Neural cell (in vitro differentiated cells): ENCODE results near the gene PAN3. TPM values are rescaled to one million over a fixed set of nuclear protein-coding genes. Genes with fewer than 3 reads are reported as not detected.
A peak's percentile ranks its signal among the peaks of the same experiment; 100 is the strongest.

ENCODE experiments used
- H2AFZ ChIP-seq: fragments of 200-600, 300-800 bp; sonication (generic), shearing (Covaris generic); 2 replicates; pipeline ENCODE4 v1.6.0; 2014; ENCODE audit warnings: low read depth, mild to moderate bottlenecking, antibody characterized with exemption, low read length, moderate library complexity
- H3F3A ChIP-seq: fragments of 200-600 bp; shearing (Covaris generic); 2 replicates; pipeline ENCODE4 v1.6.1; 2016; ENCODE audit warnings: mild to moderate bottlenecking, moderate library complexity, mixed read lengths, antibody characterized with exemption, low read length; ENCODE audit not compliant: insufficient read depth, poor library complexity, severe bottlenecking
- H3K27ac ChIP-seq: fragments of 200-600, 300-800 bp; sonication (generic), shearing (Covaris generic); 2 replicates; pipeline ENCODE4 v1.5.1; 2014; ENCODE audit warnings: mild to moderate bottlenecking, low read length, moderate library complexity
- H3K27me3 ChIP-seq: fragments of 300-800, 200-600 bp; sonication (generic), shearing (Covaris generic); 2 replicates; pipeline ENCODE4 v1.6.0; 2014; ENCODE audit warnings: mild to moderate bottlenecking, low read depth, low read length, moderate library complexity; ENCODE audit not compliant: insufficient read depth
- H3K36me3 ChIP-seq: fragments of 300-800, 200-600 bp; sonication (generic), shearing (Covaris generic); 2 replicates; pipeline ENCODE4 v1.5.1; 2014; ENCODE audit warnings: mild to moderate bottlenecking, antibody characterized with exemption, low read length, moderate library complexity; ENCODE audit not compliant: insufficient read depth
- H3K4me2 ChIP-seq: fragments of 300-800, 200-600 bp; sonication (generic), shearing (Covaris generic); 2 replicates; pipeline ENCODE4 v1.6.0; 2014; ENCODE audit warnings: mild to moderate bottlenecking, low read length
- H3K4me3 ChIP-seq: fragments of 300-800, 200-600 bp; sonication (generic), shearing (Covaris generic); 2 replicates; pipeline ENCODE4 v1.5.1; 2014; ENCODE audit warnings: mild to moderate bottlenecking, low read length, moderate library complexity
- H3K79me2 ChIP-seq: fragments of 200-600 bp; shearing (Covaris generic); replicated peaks from 2 replicates; pipeline ENCODE4 v1.6.0; 2014; ENCODE audit warnings: mild to moderate bottlenecking, low read length, moderate library complexity; ENCODE audit not compliant: insufficient read depth
- H3K9ac ChIP-seq: fragments of 300-800, 200-600 bp; sonication (generic), shearing (Covaris generic); 2 replicates; pipeline ENCODE4 v1.6.1; 2016; ENCODE audit warnings: mild to moderate bottlenecking, low read length, mixed read lengths
- H3K9me2 ChIP-seq: fragments of 200-600 bp; shearing (Covaris generic); 2 replicates; pipeline ENCODE4 v1.6.1; 2016; ENCODE audit warnings: mild to moderate bottlenecking, low read length, mixed read lengths; ENCODE audit not compliant: insufficient read depth
- H3K9me3 ChIP-seq: fragments of 200-600, 300-800 bp; sonication (generic), shearing (Covaris generic); 2 replicates; pipeline ENCODE4 v1.6.1; 2016; ENCODE audit warnings: mild to moderate bottlenecking, mixed run types, low read length, moderate library complexity, mixed read lengths
- H4K20me1 ChIP-seq: fragments of 200-600 bp; shearing (Covaris generic); 2 replicates; pipeline ENCODE4 v1.6.1; 2016; ENCODE audit warnings: mild to moderate bottlenecking, mixed run types; ENCODE audit not compliant: insufficient read depth
- EP300 ChIP-seq: fragments of 450-650 bp; conservative IDR thresholded peaks from 2 replicates; pipeline ENCODE4 v1.6.1; 2014; ENCODE audit warnings: antibody characterized with exemption, mild to moderate bottlenecking, moderate library complexity; ENCODE audit not compliant: poor library complexity, severe bottlenecking
- EZH2 ChIP-seq: fragments of 200-600, 300-800 bp; shearing (Covaris generic), sonication (generic); IDR thresholded peaks from 2 replicates; pipeline ENCODE4 v1.6.1; 2014; ENCODE audit warnings: antibody characterized with exemption, low read length, borderline replicate concordance, mild to moderate bottlenecking; ENCODE audit not compliant: insufficient read depth, poor library complexity, severe bottlenecking
- MXI1 ChIP-seq: fragments of 450-650 bp; conservative IDR thresholded peaks from 2 replicates; pipeline ENCODE4 v1.6.1; 2014; ENCODE audit warnings: antibody characterized with exemption, mild to moderate bottlenecking; ENCODE audit not compliant: poor library complexity, severe bottlenecking
- POLR2AphosphoS5 ChIP-seq: IDR thresholded peaks from 2 replicates; pipeline ENCODE4 v1.6.1; 2012
- RAD21 ChIP-seq: fragments of 450-650 bp; conservative IDR thresholded peaks from 2 replicates; pipeline ENCODE4 v1.6.1; 2014; ENCODE audit warnings: antibody characterized with exemption, mild to moderate bottlenecking, moderate library complexity
- SMC3 ChIP-seq: fragments of 450-650 bp; conservative IDR thresholded peaks from 2 replicates; pipeline ENCODE4 v1.6.1; 2014; ENCODE audit warnings: antibody characterized with exemption, mild to moderate bottlenecking, moderate library complexity; ENCODE audit not compliant: poor library complexity
- TAF1 ChIP-seq: IDR thresholded peaks from 2 replicates; pipeline ENCODE4 v1.6.1; 2012; ENCODE audit warnings: low read depth
- polyA plus RNA-seq: library from polyadenylated mRNA; depleted of rRNA; stranded (reverse); fragments of >200 nt; gene quantifications from 2 replicates; pipeline ENCODE4 v1.2.3, GENCODE V29; 2014
- TF ChIP-seq, protein P1 (sequence below): IDR thresholded peaks from 2 replicates; pipeline ENCODE4 v1.6.1; 2012; ENCODE audit warnings: borderline replicate concordance
- TF ChIP-seq, protein P2 (sequence below): fragments of 450-650 bp; IDR thresholded peaks from 2 replicates; pipeline ENCODE4 v1.5.1; 2014; ENCODE audit warnings: antibody characterized with exemption, mild to moderate bottlenecking, moderate library complexity; ENCODE audit not compliant: poor library complexity, severe bottlenecking

PAN3 gene
- polyA plus RNA-seq, 1 donor from 2014 or later = 44.0 TPM

DNA sequence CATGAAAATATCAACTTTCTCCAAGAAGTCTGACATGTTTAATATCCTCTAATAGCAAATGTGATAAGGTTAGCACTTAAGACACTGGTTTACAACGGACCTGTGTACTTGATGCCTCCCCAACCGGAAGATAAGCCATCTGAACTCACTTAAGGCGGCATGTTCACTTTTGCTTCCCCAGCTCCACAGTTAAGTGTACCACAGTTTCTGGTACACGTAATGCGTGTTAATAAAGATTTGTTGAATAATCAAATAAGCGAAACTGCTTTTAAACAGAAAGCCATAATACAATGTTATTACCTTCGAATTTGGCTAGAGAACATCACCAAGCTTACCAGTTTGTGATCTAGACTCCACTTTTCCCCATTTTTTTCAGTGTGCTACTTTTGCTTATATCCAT, 1.4 kb upstream of the PAN3 start:
- H3K9ac ChIP-seq = peak overlapping the region; percentile 94
- peak overlapping the region; percentile 90 for H3K4me2 ChIP-seq
- TF ChIP-seq EP300 = no peak
- TF ChIP-seq EZH2 = no peak
- no peak for TF ChIP-seq TAF1
- TF ChIP-seq MXI1 = no peak
- no peak for TF ChIP-seq SMC3
- TF ChIP-seq, protein P1, sequence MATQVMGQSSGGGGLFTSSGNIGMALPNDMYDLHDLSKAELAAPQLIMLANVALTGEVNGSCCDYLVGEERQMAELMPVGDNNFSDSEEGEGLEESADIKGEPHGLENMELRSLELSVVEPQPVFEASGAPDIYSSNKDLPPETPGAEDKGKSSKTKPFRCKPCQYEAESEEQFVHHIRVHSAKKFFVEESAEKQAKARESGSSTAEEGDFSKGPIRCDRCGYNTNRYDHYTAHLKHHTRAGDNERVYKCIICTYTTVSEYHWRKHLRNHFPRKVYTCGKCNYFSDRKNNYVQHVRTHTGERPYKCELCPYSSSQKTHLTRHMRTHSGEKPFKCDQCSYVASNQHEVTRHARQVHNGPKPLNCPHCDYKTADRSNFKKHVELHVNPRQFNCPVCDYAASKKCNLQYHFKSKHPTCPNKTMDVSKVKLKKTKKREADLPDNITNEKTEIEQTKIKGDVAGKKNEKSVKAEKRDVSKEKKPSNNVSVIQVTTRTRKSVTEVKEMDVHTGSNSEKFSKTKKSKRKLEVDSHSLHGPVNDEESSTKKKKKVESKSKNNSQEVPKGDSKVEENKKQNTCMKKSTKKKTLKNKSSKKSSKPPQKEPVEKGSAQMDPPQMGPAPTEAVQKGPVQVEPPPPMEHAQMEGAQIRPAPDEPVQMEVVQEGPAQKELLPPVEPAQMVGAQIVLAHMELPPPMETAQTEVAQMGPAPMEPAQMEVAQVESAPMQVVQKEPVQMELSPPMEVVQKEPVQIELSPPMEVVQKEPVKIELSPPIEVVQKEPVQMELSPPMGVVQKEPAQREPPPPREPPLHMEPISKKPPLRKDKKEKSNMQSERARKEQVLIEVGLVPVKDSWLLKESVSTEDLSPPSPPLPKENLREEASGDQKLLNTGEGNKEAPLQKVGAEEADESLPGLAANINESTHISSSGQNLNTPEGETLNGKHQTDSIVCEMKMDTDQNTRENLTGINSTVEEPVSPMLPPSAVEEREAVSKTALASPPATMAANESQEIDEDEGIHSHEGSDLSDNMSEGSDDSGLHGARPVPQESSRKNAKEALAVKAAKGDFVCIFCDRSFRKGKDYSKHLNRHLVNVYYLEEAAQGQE = no peak
- TF ChIP-seq RAD21 = no peak
- TF ChIP-seq, protein P2, sequence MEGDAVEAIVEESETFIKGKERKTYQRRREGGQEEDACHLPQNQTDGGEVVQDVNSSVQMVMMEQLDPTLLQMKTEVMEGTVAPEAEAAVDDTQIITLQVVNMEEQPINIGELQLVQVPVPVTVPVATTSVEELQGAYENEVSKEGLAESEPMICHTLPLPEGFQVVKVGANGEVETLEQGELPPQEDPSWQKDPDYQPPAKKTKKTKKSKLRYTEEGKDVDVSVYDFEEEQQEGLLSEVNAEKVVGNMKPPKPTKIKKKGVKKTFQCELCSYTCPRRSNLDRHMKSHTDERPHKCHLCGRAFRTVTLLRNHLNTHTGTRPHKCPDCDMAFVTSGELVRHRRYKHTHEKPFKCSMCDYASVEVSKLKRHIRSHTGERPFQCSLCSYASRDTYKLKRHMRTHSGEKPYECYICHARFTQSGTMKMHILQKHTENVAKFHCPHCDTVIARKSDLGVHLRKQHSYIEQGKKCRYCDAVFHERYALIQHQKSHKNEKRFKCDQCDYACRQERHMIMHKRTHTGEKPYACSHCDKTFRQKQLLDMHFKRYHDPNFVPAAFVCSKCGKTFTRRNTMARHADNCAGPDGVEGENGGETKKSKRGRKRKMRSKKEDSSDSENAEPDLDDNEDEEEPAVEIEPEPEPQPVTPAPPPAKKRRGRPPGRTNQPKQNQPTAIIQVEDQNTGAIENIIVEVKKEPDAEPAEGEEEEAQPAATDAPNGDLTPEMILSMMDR = no peak
- no peak for TF ChIP-seq POLR2AphosphoS5
- H3K9me2 ChIP-seq = no peaks in the 10 kb centered on the region
- no peaks in the 10 kb centered on the region for H3K36me3 ChIP-seq
- peak overlapping the region; percentile 90 for H3K4me3 ChIP-seq
- peaks cover 35% of the 10 kb centered on the region for H3K79me2 ChIP-seq
- H3K27ac ChIP-seq = peak overlapping the region; percentile 93
- H4K20me1 ChIP-seq = no peaks in the 10 kb centered on the region
- H3F3A ChIP-seq = no peaks in the 10 kb centered on the region
- H3K27me3 ChIP-seq = no peaks in the 10 kb centered on the region
- no peaks in the 10 kb centered on the region for H3K9me3 ChIP-seq
- H2AFZ ChIP-seq = no peak overlapping the region

DNA sequence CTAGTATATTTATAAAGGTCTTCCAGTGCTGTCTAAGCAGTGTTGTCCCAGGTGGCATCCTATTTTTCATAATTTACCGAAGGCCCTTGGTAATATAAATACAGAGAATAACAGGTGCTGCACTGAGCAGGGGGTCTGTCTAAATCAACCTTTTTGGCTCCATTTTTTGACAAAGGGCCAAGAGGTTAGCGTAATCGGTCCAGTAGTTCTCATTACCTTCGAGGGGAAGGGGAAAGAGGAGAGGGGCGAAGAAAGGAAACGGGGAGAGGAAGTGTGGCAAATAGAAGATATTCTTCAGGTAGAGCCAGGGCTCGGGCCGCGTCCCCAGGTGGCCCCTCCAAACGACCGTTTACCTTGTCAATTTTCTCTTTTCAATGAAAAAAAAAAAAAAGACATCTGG, 749 bp upstream of the PAN3 start:
- Histone ChIP-seq H3K79me2 (peaks cover 42% of the 10 kb centered on the region), H3K4me2 (peak overlapping the region; percentile 90), H3K36me3 (no peaks in the 10 kb centered on the region), H3K9me3 (no peaks in the 10 kb centered on the region), H3K9ac (peak overlapping the region; percentile 94), H3K9me2 (no peaks in the 10 kb centered on the region), H3K4me3 (peak overlapping the region; percentile 90), H2AFZ (peak overlapping the region; percentile 81), H3K27ac (peak overlapping the region; percentile 93), H3K27me3 (no peaks in the 10 kb centered on the region), H4K20me1 (no peaks in the 10 kb centered on the region), H3F3A (no peaks in the 10 kb centered on the region)
- TF ChIP-seq MXI1 = peak; percentile 22
- TF ChIP-seq, protein P2 = no peak
